Measurements from ENCODE around the gene CST3. TPM values are rescaled to one million over a fixed set of nuclear protein-coding genes. Genes with fewer than 3 reads are reported as not detected.

The CST3 gene
- total RNA-seq, 4 donors from 2014 or later: 1,117 to 1,890 (median 1,478) TPM

DNA sequence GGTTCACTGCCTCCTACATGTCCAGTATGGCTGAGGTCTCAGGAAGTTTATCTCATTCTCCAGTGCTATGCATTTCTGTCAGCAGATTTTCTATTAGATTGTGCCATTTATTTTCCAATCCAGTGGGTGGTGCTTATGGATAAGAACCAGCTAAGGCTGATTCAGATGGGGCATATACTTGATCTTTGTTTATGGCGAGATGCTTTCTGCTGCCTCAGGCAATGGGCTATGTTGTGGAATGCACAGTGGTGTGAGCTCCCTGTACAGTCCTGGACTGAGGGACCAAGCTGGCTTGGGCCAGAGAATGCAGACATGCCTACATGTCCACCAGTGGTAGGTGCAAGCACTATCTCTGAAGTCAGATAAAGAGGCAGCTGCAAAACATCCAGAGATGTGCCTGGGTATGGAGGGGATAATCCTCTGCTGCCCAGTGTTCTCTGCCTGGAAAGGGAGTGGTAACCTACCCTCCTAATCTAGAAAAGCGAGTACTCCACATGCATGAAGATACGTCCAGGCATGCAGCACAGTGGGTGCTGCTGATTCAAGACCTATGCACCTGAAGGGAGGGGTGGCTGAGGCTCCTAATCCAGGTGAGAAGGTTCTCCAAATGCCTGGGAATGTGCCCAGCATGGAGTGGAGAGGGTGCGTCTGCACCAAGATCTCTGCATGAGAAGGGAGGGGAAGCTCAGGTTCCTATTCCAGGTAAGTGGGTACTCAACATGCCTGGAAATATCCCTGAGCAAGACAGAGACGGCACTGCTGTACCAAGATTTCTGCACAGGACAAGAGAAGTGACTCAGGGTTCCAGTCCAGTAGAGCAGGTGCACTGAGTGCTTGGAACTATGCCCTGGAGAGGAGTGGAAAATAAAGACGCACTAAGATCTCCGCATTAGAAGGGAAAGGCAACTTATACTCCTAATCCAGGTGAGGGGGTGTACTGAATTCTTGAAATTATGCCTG, 41.7 kb upstream of the CST3 start:
- ATAC-seq (ENCODE audit: low FRiP score): no peak

GRCh38 chr20:23673209-23673608, 35.5 kb upstream of the CST3 start:
- TF ChIP-seq, protein P1, sequence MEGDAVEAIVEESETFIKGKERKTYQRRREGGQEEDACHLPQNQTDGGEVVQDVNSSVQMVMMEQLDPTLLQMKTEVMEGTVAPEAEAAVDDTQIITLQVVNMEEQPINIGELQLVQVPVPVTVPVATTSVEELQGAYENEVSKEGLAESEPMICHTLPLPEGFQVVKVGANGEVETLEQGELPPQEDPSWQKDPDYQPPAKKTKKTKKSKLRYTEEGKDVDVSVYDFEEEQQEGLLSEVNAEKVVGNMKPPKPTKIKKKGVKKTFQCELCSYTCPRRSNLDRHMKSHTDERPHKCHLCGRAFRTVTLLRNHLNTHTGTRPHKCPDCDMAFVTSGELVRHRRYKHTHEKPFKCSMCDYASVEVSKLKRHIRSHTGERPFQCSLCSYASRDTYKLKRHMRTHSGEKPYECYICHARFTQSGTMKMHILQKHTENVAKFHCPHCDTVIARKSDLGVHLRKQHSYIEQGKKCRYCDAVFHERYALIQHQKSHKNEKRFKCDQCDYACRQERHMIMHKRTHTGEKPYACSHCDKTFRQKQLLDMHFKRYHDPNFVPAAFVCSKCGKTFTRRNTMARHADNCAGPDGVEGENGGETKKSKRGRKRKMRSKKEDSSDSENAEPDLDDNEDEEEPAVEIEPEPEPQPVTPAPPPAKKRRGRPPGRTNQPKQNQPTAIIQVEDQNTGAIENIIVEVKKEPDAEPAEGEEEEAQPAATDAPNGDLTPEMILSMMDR (IDR thresholded peaks at IDR 0.05): no peak
- no peak for DNase-seq (ENCODE audit: low spot score)
- no peak for ATAC-seq (ENCODE audit: low FRiP score)

More for the DNA sequence above, 41.7 kb upstream of the CST3 start:
- TF ChIP-seq, protein P1 (IDR thresholded peaks at IDR 0.05): no peak
- DNase-seq (ENCODE audit: low spot score): no peak

DNA sequence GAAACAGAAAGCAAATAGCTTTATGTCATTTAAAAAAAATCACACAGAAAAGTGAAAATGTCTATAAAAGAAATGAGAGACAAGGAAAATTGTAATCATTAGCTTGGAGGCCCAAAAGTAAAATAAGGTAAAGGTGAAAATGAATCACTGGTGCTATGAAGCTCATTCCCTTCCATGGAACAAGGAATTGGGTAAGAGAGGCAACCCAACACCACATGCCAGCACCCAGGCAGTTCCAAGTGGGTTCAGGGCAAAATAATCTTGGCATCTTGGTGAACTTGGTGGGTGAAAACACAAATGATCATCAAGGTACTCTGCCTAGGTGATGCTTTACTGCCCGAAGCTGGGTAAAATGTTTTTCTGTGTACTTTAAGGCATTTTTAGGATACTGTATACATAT, 34.4 kb upstream of the CST3 start:
- ATAC-seq (ENCODE audit: low FRiP score): no peak
- DNase-seq (ENCODE audit: low spot score): no peak
- TF ChIP-seq, protein P1 (IDR thresholded peaks at IDR 0.05): no peak

DNA sequence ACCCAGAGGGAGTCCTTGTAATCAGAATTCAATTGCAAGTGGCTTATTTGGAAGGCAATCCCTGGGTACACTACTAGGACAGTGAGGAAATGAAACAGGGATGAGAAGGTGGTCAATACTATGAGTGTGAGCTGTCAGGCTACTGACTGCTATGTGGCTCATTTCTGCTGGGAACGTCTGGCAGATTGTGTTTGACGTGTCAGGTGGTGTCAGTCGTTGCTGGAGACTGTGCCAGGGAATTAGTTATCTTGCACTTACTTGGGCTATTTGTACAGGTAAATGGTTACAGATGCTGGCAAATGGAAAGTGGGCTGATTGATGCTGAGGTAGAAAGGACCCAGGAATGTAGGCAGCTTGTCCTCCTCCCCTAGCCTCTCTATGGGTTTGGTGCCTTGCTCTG, 33.7 kb upstream of the CST3 start:
- DNase-seq (ENCODE audit: low spot score): no peak
- TF ChIP-seq, protein P1 (IDR thresholded peaks at IDR 0.05): no peak
- no peak for ATAC-seq (ENCODE audit: low FRiP score)

- TF ChIP-seq, protein P1 (IDR thresholded peaks at IDR 0.05): no peak
- ATAC-seq (ENCODE audit: low FRiP score) (no peak), DNase-seq (ENCODE audit: low spot score) (no peak)
Measured at GRCh38 chr20:23670361-23670760, 32.6 kb upstream of the CST3 start.

GRCh38 chr20:23669866-23670265, 32.1 kb upstream of the CST3 start:
- ATAC-seq (ENCODE audit: low FRiP score) (no peak), DNase-seq (ENCODE audit: low spot score) (no peak)
- TF ChIP-seq, protein P1 (IDR thresholded peaks at IDR 0.05): no peak

DNA sequence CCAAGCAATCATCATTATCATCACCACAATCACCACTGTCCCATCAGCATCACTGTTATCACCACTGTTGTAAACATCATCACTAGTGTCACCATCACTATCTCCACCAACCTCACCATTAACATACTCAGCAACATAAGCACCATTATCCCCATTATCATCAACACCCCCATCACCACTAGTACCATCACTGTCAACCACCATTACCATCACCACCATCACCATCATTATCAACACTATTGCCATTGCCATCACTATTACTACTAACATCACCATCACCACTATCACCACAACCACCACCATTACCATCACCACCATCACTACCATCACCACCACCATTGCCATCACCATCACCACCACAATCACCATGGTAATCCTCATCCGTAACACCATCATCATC, 31.6 kb upstream of the CST3 start:
- ATAC-seq (ENCODE audit: low FRiP score) (no peak), DNase-seq (ENCODE audit: low spot score) (no peak)
- TF ChIP-seq, protein P1 (IDR thresholded peaks at IDR 0.05): no peak
